Loucy (cell line): ENCODE measurements around the gene MAP3K10.

ENCODE experiments used
- CTCF ChIP-seq: fragments of 200-600 bp; sonication (generic); conservative IDR thresholded peaks from 2 replicates; pipeline ENCODE4 v1.5.1; 2014; ENCODE audit warnings: mild to moderate bottlenecking, antibody characterized with exemption, low read length
- EZH2phosphoT487 ChIP-seq: fragments of 200-600 bp; IDR thresholded peaks from 2 replicates; pipeline ENCODE4 v1.6.1; 2018; ENCODE audit warnings: antibody characterized with exemption, mild to moderate bottlenecking, moderate library complexity, borderline replicate concordance

- TF ChIP-seq CTCF, result peak; percentile 21; the same call in 1 of the 2 replicates
- TF ChIP-seq EZH2phosphoT487, result no peak
Observed at GRCh38 chr19:40144947-40145748, 46.1 kb upstream of the MAP3K10 start.
